Measurements from ENCODE around the gene C1orf210.

Gene C1orf210

GRCh38 chr1:43251024-43251423 lies 34.4 kb downstream of the C1orf210 start:
- Histone ChIP-seq H3K36me3 (no peaks in the 10 kb centered on the region), H3K27me3 (ENCODE audit: insufficient read depth, low read depth, severe bottlenecking) (no peaks in the 10 kb centered on the region), H3K27ac (no peak overlapping the region), H3K4me3 (ENCODE audit: low read depth, low read length) (no peak overlapping the region), H3K9me3 (ENCODE audit: severe bottlenecking) (peaks cover 6% of the 10 kb centered on the region)
- TF ChIP-seq CTCF (IDR thresholded peaks at IDR 0.05; ENCODE audit: low read depth, low read length), result no peak
- no peak for DNase-seq

- Histone ChIP-seq H3K4me3 (ENCODE audit: low read depth, low read length) (no peak overlapping the region), H3K27me3 (ENCODE audit: insufficient read depth, low read depth, severe bottlenecking) (no peaks in the 10 kb centered on the region), H3K27ac (no peak overlapping the region), H3K9me3 (ENCODE audit: severe bottlenecking) (peaks cover 6% of the 10 kb centered on the region), H3K36me3 (no peaks in the 10 kb centered on the region)
- TF ChIP-seq CTCF (IDR thresholded peaks at IDR 0.05; ENCODE audit: low read depth, low read length), result no peak
- DNase-seq, result no peak
Measured at GRCh38 chr1:43250351-43250761, 35.0 kb downstream of the C1orf210 start.

GRCh38 chr1:43247256-43247921 lies 38.0 kb downstream of the C1orf210 start:
- Histone ChIP-seq H3K4me3 (ENCODE audit: low read depth, low read length) (no peak overlapping the region), H3K9me3 (ENCODE audit: severe bottlenecking) (peaks cover 6% of the 10 kb centered on the region), H3K27ac (no peak overlapping the region), H3K36me3 (no peaks in the 10 kb centered on the region), H3K27me3 (ENCODE audit: insufficient read depth, low read depth, severe bottlenecking) (no peaks in the 10 kb centered on the region)
- no peak for DNase-seq
- no peak for TF ChIP-seq CTCF (IDR thresholded peaks at IDR 0.05; ENCODE audit: low read depth, low read length)

- Histone ChIP-seq H3K27ac (no peak overlapping the region), H3K4me3 (ENCODE audit: low read depth, low read length) (no peak overlapping the region), H3K36me3 (no peaks in the 10 kb centered on the region), H3K27me3 (ENCODE audit: insufficient read depth, low read depth, severe bottlenecking) (no peaks in the 10 kb centered on the region), H3K9me3 (ENCODE audit: severe bottlenecking) (peaks cover 6% of the 10 kb centered on the region)
- DNase-seq, result no peak
- no peak for TF ChIP-seq CTCF (IDR thresholded peaks at IDR 0.05; ENCODE audit: low read depth, low read length)
Measured at GRCh38 chr1:43246466-43247213, 38.7 kb downstream of the C1orf210 start.

- no peak for TF ChIP-seq CTCF (IDR thresholded peaks at IDR 0.05; ENCODE audit: low read depth, low read length)
- no peaks in the 10 kb centered on the region for H3K36me3 ChIP-seq
- DNase-seq, result no peak
- no peaks in the 10 kb centered on the region for H3K27me3 ChIP-seq (ENCODE audit: insufficient read depth, low read depth, severe bottlenecking)
- no peak overlapping the region for H3K4me3 ChIP-seq (ENCODE audit: low read depth, low read length)
- no peak overlapping the region for H3K27ac ChIP-seq
- peaks cover 6% of the 10 kb centered on the region for H3K9me3 ChIP-seq (ENCODE audit: severe bottlenecking)
Measured at GRCh38 chr1:43243299-43243698, 42.1 kb downstream of the C1orf210 start.

Measured in WERI-Rb-1 (cell line).